Neuronal stem cell (in vitro differentiated cells): Measurements from ENCODE around the gene GIPC1.

Experiments
- DNase-seq: peaks from one replicate; pipeline ENCODE4 v3.0.0-alpha.2; 2013; ENCODE audit warnings: low spot score
- H2AFZ ChIP-seq: one replicate; pipeline ENCODE4 v1.6.1; 2013; ENCODE audit warnings: mild to moderate bottlenecking, low read length, inconsistent platforms
- H2AK5ac ChIP-seq: 2 replicates; pipeline ENCODE4 v1.6.1; 2013; ENCODE audit warnings: low read depth, mild to moderate bottlenecking, inconsistent platforms, low read length, moderate library complexity, mixed read lengths
- H2BK120ac ChIP-seq: 2 replicates; pipeline ENCODE4 v1.6.1; 2013; ENCODE audit warnings: low read depth, mild to moderate bottlenecking, inconsistent platforms, low read length, moderate library complexity, mixed read lengths
- H2BK12ac ChIP-seq: one replicate; pipeline ENCODE4 v1.6.1; 2013; ENCODE audit warnings: low read length, inconsistent platforms
- H2BK15ac ChIP-seq: 2 replicates; pipeline ENCODE4 v1.6.1; 2013; ENCODE audit warnings: mild to moderate bottlenecking, low read length, inconsistent platforms, mixed read lengths
- H2BK5ac ChIP-seq: one replicate; pipeline ENCODE4 v1.6.1; 2013; ENCODE audit warnings: inconsistent platforms, mild to moderate bottlenecking, low read length, moderate library complexity
- H3K14ac ChIP-seq: one replicate; pipeline ENCODE4 v1.6.1; 2013; ENCODE audit warnings: low read length, inconsistent platforms
- H3K18ac ChIP-seq: 2 replicates; pipeline ENCODE4 v1.6.1; 2013; ENCODE audit warnings: low read length, inconsistent platforms
- H3K23ac ChIP-seq: 2 replicates; pipeline ENCODE4 v1.6.1; 2013; ENCODE audit warnings: low read depth, mild to moderate bottlenecking, mixed read lengths, low read length, inconsistent platforms; ENCODE audit not compliant: poor library complexity
- H3K27ac ChIP-seq: replicated peaks from 3 replicates; pipeline ENCODE4 v1.5.1; 2013; ENCODE audit warnings: low read length, inconsistent platforms
- H3K27me3 ChIP-seq, 3 experiments: 2 replicates each; pipeline ENCODE4 v1.6.1; 2013; ENCODE audit warnings: low read length in 3 of 3, mild to moderate bottlenecking in 2 of 3, inconsistent platforms in 1 of 3, low read depth in 1 of 3, mixed read lengths in 1 of 3, moderate library complexity in 1 of 3; ENCODE audit not compliant: control insufficient read depth in 3 of 3, insufficient read depth in 3 of 3
- H3K36me3 ChIP-seq, 2 donors: replicated peaks in 1 of 2; 2 replicates each; pipeline ENCODE4 v1.6.1; 2013; ENCODE audit warnings: low read length in 2 of 2; ENCODE audit not compliant: control insufficient read depth in 2 of 2, insufficient read depth in 2 of 2
- H3K4ac ChIP-seq: 2 replicates; pipeline ENCODE4 v1.6.1; 2013; ENCODE audit warnings: inconsistent platforms, mild to moderate bottlenecking, low read length, moderate library complexity
- H3K4me1 ChIP-seq, 2 donors: 1 replicate in 1 of 2; 2 replicates in 1 of 2; pipeline ENCODE4 v1.6.1; 2013; ENCODE audit warnings: low read length in 2 of 2, low read depth in 1 of 2; ENCODE audit not compliant: control insufficient read depth in 2 of 2, insufficient read depth in 1 of 2
- H3K4me2 ChIP-seq: one replicate; pipeline ENCODE4 v1.6.1; 2013; ENCODE audit warnings: mild to moderate bottlenecking, low read length, inconsistent platforms; ENCODE audit not compliant: insufficient read depth, poor library complexity, severe bottlenecking
- H3K4me3 ChIP-seq, 2 donors: 2 replicates each; pipeline ENCODE4 v1.5.1; 2013; ENCODE audit warnings: low read length in 2 of 2, mild to moderate bottlenecking in 2 of 2, inconsistent platforms in 1 of 2, moderate library complexity in 1 of 2
- H3K79me1 ChIP-seq: one replicate; pipeline ENCODE4 v1.6.1; 2013; ENCODE audit warnings: low read depth, mild to moderate bottlenecking, inconsistent platforms, low read length, moderate library complexity
- H3K9ac ChIP-seq: one replicate; pipeline ENCODE4 v1.6.1; 2013; ENCODE audit warnings: mild to moderate bottlenecking, low read depth, low read length, inconsistent platforms; ENCODE audit not compliant: poor library complexity
- H3K9me3 ChIP-seq, 2 donors: replicated peaks in 1 of 2; 2 replicates each; pipeline versions ENCODE3 to v1.6.1; 2013; ENCODE audit warnings: low read length in 2 of 2, mild to moderate bottlenecking in 2 of 2, inconsistent platforms in 1 of 2, low read depth in 1 of 2, mixed read lengths in 1 of 2, moderate library complexity in 1 of 2; ENCODE audit not compliant: control insufficient read depth in 2 of 2, insufficient read depth in 1 of 2
- H4K8ac ChIP-seq: one replicate; pipeline ENCODE4 v1.6.1; 2013; ENCODE audit warnings: low read depth, mild to moderate bottlenecking, inconsistent platforms, low read length, moderate library complexity
- H4K91ac ChIP-seq: one replicate; pipeline ENCODE4 v1.6.1; 2013; ENCODE audit warnings: low read length, low read depth, mild to moderate bottlenecking, inconsistent platforms; ENCODE audit not compliant: poor library complexity
- WGBS, 2 donors: extraction: QIAGEN DNeasy Blood & Tissue Kit; methylation state at CpG; one replicate each; pipeline ENCODE4 v1.1.7; 2013; ENCODE audit warnings: missing lambda C conversion rate in 2 of 2, mixed read lengths in 1 of 2; ENCODE audit not compliant: insufficient read length in 2 of 2, insufficient replicate concordance in 1 of 2; ENCODE audit errors: extremely low coverage in 2 of 2; 5-methylcytosine and 5-hydroxymethylcytosine counted together

The GIPC1 gene

DNA sequence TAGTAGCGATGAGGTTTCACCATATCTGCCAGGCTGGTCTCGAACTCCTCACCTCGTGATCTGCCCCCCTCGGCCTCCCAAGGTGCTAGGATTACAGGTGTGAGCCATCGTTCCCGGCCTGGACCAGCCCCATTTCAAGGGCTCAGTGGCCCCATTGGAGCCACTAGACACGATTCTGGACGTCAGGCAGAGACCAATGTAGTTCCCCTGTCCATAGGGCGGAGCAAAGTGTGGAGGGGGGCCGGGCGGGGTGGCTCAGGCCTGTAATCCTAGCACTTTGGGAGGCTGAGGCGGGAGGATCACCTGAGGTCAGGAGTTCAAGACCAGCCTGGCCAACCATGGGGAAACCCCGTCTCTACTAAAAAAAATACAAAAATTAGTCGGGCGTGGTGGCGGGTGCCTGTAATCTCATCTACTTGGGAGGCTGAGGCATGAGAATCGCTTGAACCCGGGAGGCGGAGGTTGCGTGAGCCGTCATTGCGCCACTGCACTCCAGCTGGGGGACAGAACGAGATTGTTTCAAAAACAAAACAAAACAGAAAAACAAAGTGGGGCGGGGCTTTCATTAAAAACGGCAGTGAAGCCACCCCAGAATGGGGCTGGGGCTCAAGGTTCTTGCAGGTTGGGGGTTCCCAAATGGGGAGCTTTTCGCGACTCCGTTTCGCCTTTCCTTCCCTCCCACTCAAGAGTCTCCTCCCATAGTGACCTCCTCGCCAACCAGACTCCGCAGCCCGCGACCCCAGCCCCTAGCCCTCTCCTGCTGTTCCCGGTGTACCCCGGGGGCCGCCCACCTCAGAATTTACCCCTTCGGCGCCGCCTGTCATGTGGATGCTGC is 32.7 kb upstream of the GIPC1 start:
- H4K8ac ChIP-seq = no peak overlapping the region

DNA sequence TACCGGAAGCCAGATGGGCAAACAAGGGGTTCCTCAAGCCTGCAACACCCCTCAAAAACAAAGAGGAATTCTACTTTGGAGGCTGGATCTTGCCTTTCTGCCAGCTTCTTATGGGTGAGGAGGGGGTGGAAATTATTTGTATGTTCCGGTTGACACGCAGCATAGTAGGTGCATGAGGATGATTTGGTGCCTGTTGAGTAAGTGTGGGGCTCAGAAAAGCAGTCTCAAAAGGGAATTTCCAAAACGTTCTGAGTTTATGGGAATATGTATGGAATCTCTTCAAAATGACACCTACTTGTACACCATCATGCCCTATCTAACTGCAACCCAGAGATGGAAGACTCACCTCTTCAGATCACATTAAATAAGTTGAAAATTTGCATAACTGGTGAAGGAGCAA is 30.5 kb upstream of the GIPC1 start:
- Histone ChIP-seq H3K4me3 (no peak overlapping the region), H3K9ac (no peak overlapping the region), H3K27me3 (no peaks in the 10 kb centered on the region), H3K79me1 (no peaks in the 10 kb centered on the region), H2BK120ac (no peak overlapping the region), H3K18ac (no peak overlapping the region), H2BK15ac (peak overlapping the region; percentile 16), H3K4me1 (peaks cover 1 to 4% of the 10 kb centered on the region in 2 donors), H4K8ac (no peak overlapping the region), H3K4ac (no peak overlapping the region), H2BK5ac (no peak overlapping the region), H2AK5ac (no peak overlapping the region), H3K9me3 (no peaks in the 10 kb centered on the region), H4K91ac (no peak overlapping the region), H3K4me2 (no peak overlapping the region), H3K27ac (no peak overlapping the region), H3K23ac (no peak overlapping the region), H2AFZ (peak overlapping the region; percentile 77), H2BK12ac (no peak overlapping the region), H3K14ac (no peak overlapping the region), H3K36me3 (no peaks in the 10 kb centered on the region)
- WGBS, 2 donors = no CpG with 5 or more reads among the region's 4 CpGs
- no peak for DNase-seq

More for the DNA sequence above, 32.7 kb upstream of the GIPC1 start:
- H4K91ac ChIP-seq = no peak overlapping the region
- H3K14ac ChIP-seq = no peak overlapping the region
- peak overlapping the region; percentile 19 for H2BK15ac ChIP-seq
- WGBS, 2 donors = no CpG with 5 or more reads among the region's 39 CpGs
- H3K9ac ChIP-seq = no peak overlapping the region
- H3K18ac ChIP-seq = peak overlapping the region; percentile 71
- no peaks in the 10 kb centered on the region for H3K27me3 ChIP-seq
- H2AFZ ChIP-seq = peak overlapping the region; percentile 83
- H2BK12ac ChIP-seq = no peak overlapping the region
- peak overlapping the region; percentile 59 for H3K27ac ChIP-seq
- H2BK120ac ChIP-seq = no peak overlapping the region
- peak overlapping the region; percentile 8 for H2AK5ac ChIP-seq
- no peak overlapping the region for H3K4ac ChIP-seq
- peak overlapping the region; percentile 65 for H3K4me2 ChIP-seq
- H3K79me1 ChIP-seq = peaks cover 4% of the 10 kb centered on the region
- H3K4me3 ChIP-seq = peak overlapping the region; percentile 38 to 68
- peaks cover 1 to 4% of the 10 kb centered on the region in 2 donors for H3K4me1 ChIP-seq
- no peaks in the 10 kb centered on the region for H3K9me3 ChIP-seq
- no peak for DNase-seq
- peaks cover 0 to 13% of the 10 kb centered on the region in 2 donors for H3K36me3 ChIP-seq
- H3K23ac ChIP-seq = no peak overlapping the region
- H2BK5ac ChIP-seq = peak overlapping the region; percentile 89

DNA sequence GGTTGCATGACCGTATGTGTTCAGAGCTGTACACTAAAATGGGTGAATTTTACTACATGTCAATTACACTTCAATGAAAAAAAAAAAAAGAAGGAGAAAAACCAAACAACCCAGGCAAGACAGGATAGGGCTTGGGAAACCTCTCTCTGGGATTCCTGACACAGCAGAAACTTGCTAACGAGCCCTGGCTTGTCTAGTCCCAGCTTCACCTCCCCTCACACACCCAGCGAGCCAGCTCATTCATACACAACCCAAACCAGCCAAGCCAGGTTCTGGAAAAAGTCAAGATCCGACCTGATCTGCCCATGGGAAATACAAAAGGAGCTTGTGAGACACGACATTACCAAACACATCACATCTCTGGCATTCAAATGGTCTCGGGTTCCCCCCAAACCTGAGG is 29.8 kb upstream of the GIPC1 start:
- H3K4me3 ChIP-seq = no peak overlapping the region
- H2BK120ac ChIP-seq = no peak overlapping the region
- DNase-seq = no peak
- peaks cover 1 to 4% of the 10 kb centered on the region in 2 donors for H3K4me1 ChIP-seq
- no peak overlapping the region for H3K23ac ChIP-seq
- H3K4me2 ChIP-seq = no peak overlapping the region
- H4K91ac ChIP-seq = no peak overlapping the region
- no peak overlapping the region for H3K18ac ChIP-seq
- no peak overlapping the region for H2BK12ac ChIP-seq
- no peak overlapping the region for H2BK15ac ChIP-seq
- no peak overlapping the region for H2AK5ac ChIP-seq
- WGBS, 2 donors = no CpG with 5 or more reads among the region's 6 CpGs
- H3K4ac ChIP-seq = no peak overlapping the region
- no peak overlapping the region for H4K8ac ChIP-seq
- no peaks in the 10 kb centered on the region for H3K36me3 ChIP-seq
- H3K14ac ChIP-seq = no peak overlapping the region
- H2BK5ac ChIP-seq = no peak overlapping the region
- no peak overlapping the region for H3K27ac ChIP-seq
- H3K9me3 ChIP-seq = no peaks in the 10 kb centered on the region
- no peaks in the 10 kb centered on the region for H3K27me3 ChIP-seq
- H2AFZ ChIP-seq = peak overlapping the region; percentile 77
- H3K9ac ChIP-seq = no peak overlapping the region
- H3K79me1 ChIP-seq = no peaks in the 10 kb centered on the region

DNA sequence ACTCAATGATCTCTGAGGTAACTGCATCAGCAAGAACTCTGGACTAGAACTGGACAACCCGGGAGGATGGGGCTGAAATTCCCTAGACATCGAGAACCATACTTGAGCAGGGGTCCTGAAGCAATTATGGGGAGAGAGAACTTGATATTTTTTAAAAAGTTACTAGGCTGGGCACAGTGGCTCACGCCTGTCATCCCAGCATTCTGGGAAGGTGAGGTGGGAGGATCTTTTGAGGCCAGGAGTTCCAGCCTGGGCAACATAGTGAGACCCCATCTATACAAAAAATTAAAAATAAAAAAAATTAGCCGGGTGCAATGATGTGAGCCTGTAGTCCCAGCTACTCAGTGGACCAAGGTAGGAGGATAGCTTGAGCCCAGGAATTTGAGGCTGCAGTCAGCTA is 24.6 kb upstream of the GIPC1 start:
- Histone ChIP-seq H3K9ac (no peak overlapping the region), H4K91ac (no peak overlapping the region), H3K79me1 (peaks cover 5% of the 10 kb centered on the region), H2BK5ac (no peak overlapping the region), H3K4me3 (no peak overlapping the region), H3K27ac (no peak overlapping the region), H3K4ac (no peak overlapping the region), H2AK5ac (no peak overlapping the region), H3K23ac (no peak overlapping the region), H3K4me2 (no peak overlapping the region), H2AFZ (peak overlapping the region; percentile 2), H3K27me3 (no peaks in the 10 kb centered on the region), H4K8ac (no peak overlapping the region), H2BK15ac (no peak overlapping the region), H3K9me3 (no peaks in the 10 kb centered on the region), H2BK120ac (no peak overlapping the region), H3K36me3 (peaks cover 8 to 18% of the 10 kb centered on the region in 2 donors), H2BK12ac (no peak overlapping the region), H3K4me1 (peaks cover 10 to 13% of the 10 kb centered on the region in 2 donors), H3K18ac (no peak overlapping the region), H3K14ac (no peak overlapping the region)
- WGBS, 2 donors = no CpG with 5 or more reads among the region's 4 CpGs
- no peak for DNase-seq
